Mesenteric fat pad (tissue), 1 donor: ENCODE results near the gene CISD2. TPM values are rescaled to one million over a fixed set of nuclear protein-coding genes. Genes with fewer than 3 reads are reported as not detected.
A peak's percentile ranks its signal among the peaks of the same experiment; 100 is the strongest.
"Not testable (repeated sequence)": the region's sequence is repeated elsewhere in the genome, so short reads cannot be mapped to it uniquely, and the experiment has no call there.

Source experiments
- DNase-seq: peaks from one replicate; pipeline ENCODE4 v3.0.0-alpha.2; 2020; ENCODE audit warnings: low spot score
- long read RNA-seq: library from polyadenylated mRNA; unstranded; transcript quantifications from one replicate; pipeline ENCODE4 v2.0.0, GENCODE V29; 2020
- total RNA-seq: library from RNA; stranded (reverse); fragmentation: NEBNext Ultra II Directional; extraction: Animal tissue kit (Norgen Biotek cat#: 25700); gene quantifications from one replicate; pipeline ENCODE4 v1.2.1, GENCODE V29; 2021
- donor health status: DM: yes; HTN: yes; CAD: no.

The CISD2 gene
- 25.7 TPM for total RNA-seq
- long read RNA-seq, full-length matches to known transcripts: 104 of 111 reads
- long read RNA-seq, partial matches to known transcripts: 1 of 111 reads
- long read RNA-seq, other reads (novel, unspliced or antisense): 6 of 111 reads

- DNase-seq: peak; percentile 98
These were observed at the start of gene CISD2 for GRCh38 chr4:102868781-102869568. CISD2 (plus strand) TSS chr4:102868992; CDS start chr4:102869085, 93 bp downstream.

GRCh38 chr4:102819100-102819499, 49.7 kb upstream of the CISD2 start:
- not testable (repeated sequence) for DNase-seq

- no peak for DNase-seq
These were observed 49.0 kb upstream of the CISD2 start for GRCh38 chr4:102819588-102820365.

- DNase-seq: no peak
These were observed 45.3 kb upstream of the CISD2 start for GRCh38 chr4:102823464-102823863.

- no peak for DNase-seq
These were observed 44.9 kb upstream of the CISD2 start for GRCh38 chr4:102823897-102824296.

- no peak for DNase-seq
These were observed 44.4 kb upstream of the CISD2 start for GRCh38 chr4:102824398-102824797.

GRCh38 chr4:102825261-102826091, 43.3 kb upstream of the CISD2 start:
- DNase-seq: no peak

GRCh38 chr4:102826105-102826889, 42.5 kb upstream of the CISD2 start:
- DNase-seq: no peak

GRCh38 chr4:102826890-102827673, 41.7 kb upstream of the CISD2 start, which contains the start of gene UBE2D3:
UBE2D3 (minus strand) TSS chr4:102827551; CDS start chr4:102826508, 1,043 bp downstream.
- DNase-seq: peak; percentile 98

GRCh38 chr4:102827674-102828496, 40.9 kb upstream of the CISD2 start:
- DNase-seq: peak; percentile 97

- no peak for DNase-seq
These were observed 40.3 kb upstream of the CISD2 start for GRCh38 chr4:102828497-102828808.

- DNase-seq: no peak
These were observed 39.0 kb upstream of the CISD2 start for GRCh38 chr4:102829803-102830202.

GRCh38 chr4:102832105-102832504, 36.7 kb upstream of the CISD2 start:
- no peak for DNase-seq

GRCh38 chr4:102832667-102833066, 36.1 kb upstream of the CISD2 start:
- DNase-seq: no peak

GRCh38 chr4:102836596-102836995, 32.2 kb upstream of the CISD2 start:
- DNase-seq: no peak

- DNase-seq: no peak
These were observed 26.4 kb upstream of the CISD2 start for GRCh38 chr4:102842367-102842766.

- DNase-seq: no peak
These were observed 25.5 kb upstream of the CISD2 start for GRCh38 chr4:102843273-102843672.

GRCh38 chr4:102843938-102844337, 24.9 kb upstream of the CISD2 start:
- DNase-seq: no peak

GRCh38 chr4:102847687-102848086, 21.1 kb upstream of the CISD2 start:
- no peak for DNase-seq
